Mononuclear cell (primary cell): ENCODE measurements around the gene RNF183. TPM values are rescaled to one million over a fixed set of nuclear protein-coding genes. Genes with fewer than 3 reads are reported as not detected.

Experiments used
- H3K27me3 ChIP-seq: 2 replicates; pipeline ENCODE4 v1.6.0; 2011; ENCODE audit warnings: low read length, control low read depth; ENCODE audit not compliant: insufficient read depth
- H3K4me1 ChIP-seq: 2 replicates; pipeline ENCODE4 v1.5.1; 2011; ENCODE audit warnings: mild to moderate bottlenecking, low read length, control low read depth; ENCODE audit not compliant: insufficient read depth
- H3K4me3 ChIP-seq: 2 replicates; pipeline ENCODE4 v1.5.1; 2011; ENCODE audit warnings: mild to moderate bottlenecking, low read length, moderate library complexity
- H3K9me3 ChIP-seq: 2 replicates; pipeline ENCODE4 v1.5.1; 2011; ENCODE audit warnings: low read depth, mild to moderate bottlenecking, control low read depth, low read length
- total RNA-seq: library from RNA; depleted of rRNA; stranded (reverse); fragments of >200 nt; gene quantifications from one replicate; pipeline ENCODE4 v1.2.3, GENCODE V29; 2012

Gene RNF183
- total RNA-seq = not detected

DNA sequence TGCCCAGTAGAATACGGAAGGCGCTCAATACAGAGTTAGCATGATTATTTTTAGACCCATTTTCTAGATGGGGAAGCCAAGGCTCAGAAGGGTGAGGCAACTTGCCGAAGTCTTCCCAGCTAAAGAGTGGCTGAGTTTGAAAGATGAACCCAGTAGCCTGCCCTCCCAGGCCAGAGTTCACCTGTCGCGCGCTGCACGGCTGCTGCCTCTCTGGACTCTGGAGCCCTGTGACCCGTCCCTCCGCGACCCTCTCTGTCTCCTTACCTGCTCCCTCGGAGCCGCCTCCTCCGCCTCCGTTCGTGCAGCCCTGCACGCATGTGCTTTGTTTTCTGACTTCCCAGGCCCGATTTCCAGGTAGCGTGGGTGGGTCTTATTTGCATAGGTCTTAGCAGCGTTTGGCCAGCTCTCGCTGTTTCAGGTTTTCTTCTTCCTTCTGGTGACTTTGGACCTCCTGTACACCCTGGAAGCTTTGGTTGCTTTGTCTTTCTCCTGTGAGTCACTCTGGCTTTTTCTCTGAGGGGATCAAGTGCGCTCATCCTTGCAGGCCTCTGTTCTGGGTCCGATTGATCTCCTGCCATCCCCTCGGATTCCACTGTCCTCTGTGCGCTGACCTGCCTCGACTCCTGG is at the start of gene RNF183:
TSS of gene RNF183 (minus strand) at position 585 of the 627 bp plus-strand sequence. CDS start 5,192 bp downstream, outside the sequence.
- H3K4me3 ChIP-seq = no peak within 1 kb of the TSS
- no peaks in the 10 kb centered on the region for H3K9me3 ChIP-seq
- H3K27me3 ChIP-seq = no peaks in the 10 kb centered on the region
- peaks cover 8% of the 10 kb centered on the region for H3K4me1 ChIP-seq

GRCh38 chr9:113352411-113352810 is 49.2 kb upstream of the RNF183 start:
- H3K4me1 ChIP-seq = peaks cover 22% of the 10 kb centered on the region
- no peaks in the 10 kb centered on the region for H3K9me3 ChIP-seq
- H3K4me3 ChIP-seq = no peak overlapping the region
- peaks cover 10% of the 10 kb centered on the region for H3K27me3 ChIP-seq

DNA sequence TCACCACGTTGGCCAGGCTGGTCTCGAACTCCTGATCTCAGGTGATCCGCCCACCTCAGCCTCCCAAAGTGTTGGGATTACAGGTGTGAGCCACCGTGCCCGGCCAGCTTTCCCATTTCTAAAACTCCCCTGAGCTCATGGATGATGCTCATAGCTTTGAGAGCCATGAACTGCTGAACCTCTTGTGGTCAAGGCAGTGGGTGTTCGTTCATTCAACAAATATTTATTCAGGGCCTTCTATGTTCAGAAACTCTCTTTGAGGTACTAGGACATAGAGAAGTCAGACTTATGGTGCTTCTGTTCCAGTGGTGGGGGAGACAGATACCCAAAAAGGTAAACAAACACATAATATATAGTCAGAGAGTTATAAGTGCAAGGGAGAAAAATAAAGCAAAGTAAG is 48.8 kb upstream of the RNF183 start:
- H3K27me3 ChIP-seq = peaks cover 10% of the 10 kb centered on the region
- H3K4me3 ChIP-seq = no peak overlapping the region
- H3K9me3 ChIP-seq = no peaks in the 10 kb centered on the region
- peaks cover 22% of the 10 kb centered on the region for H3K4me1 ChIP-seq

DNA sequence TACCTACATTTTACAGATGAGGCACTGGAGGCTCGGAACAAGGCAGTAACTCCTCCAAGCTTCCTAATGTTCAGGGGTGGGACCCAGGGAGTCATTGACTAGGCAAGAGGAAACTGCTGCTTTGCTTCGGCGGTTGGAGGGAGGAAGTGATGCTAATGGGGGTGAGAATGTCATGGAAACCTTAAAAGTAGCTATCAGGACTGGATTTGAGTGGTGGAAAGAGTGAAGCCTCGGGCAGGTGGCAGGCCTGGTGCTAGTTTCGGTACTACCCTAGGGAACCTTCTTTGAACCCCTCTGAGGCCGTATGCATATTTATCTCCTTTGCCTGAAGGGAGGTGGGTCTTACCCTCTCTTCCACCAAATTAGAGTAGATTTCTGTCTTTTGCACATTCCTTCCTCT is 47.8 kb upstream of the RNF183 start:
- Histone ChIP-seq H3K27me3 (peaks cover 10% of the 10 kb centered on the region), H3K4me3 (no peak overlapping the region), H3K4me1 (peaks cover 22% of the 10 kb centered on the region), H3K9me3 (no peaks in the 10 kb centered on the region)

DNA sequence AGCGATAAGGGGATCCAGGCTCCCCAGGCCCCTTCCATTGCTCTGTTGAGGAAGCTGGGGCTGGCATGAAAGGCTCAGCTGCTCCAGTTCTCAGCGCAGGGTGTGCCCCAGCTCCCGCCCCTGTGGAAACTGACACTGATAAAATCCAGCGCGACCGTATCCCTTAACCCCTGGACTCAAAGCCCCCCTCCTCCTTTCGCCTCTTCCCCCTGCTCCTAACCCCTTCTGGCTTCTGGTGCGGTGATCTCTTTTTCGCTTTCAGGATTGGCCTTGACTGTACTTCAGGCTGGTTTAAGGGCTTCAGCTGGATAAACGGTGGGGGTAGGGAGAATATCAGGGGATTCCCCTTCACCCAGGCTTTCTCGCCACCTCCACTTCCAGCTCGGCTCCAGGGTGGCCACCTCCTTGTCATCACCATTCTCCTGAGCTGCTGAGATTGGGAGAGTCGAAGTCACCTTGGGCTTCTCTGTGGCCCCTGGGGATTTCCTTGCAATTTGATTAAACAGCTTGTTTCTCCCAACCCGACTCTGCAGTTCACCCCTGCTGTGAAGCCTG is 47.0 kb upstream of the RNF183 start:
- H3K4me1 ChIP-seq = peaks cover 22% of the 10 kb centered on the region
- peak overlapping the region; percentile 37 for H3K4me3 ChIP-seq
- H3K9me3 ChIP-seq = no peaks in the 10 kb centered on the region
- peaks cover 10% of the 10 kb centered on the region for H3K27me3 ChIP-seq

DNA sequence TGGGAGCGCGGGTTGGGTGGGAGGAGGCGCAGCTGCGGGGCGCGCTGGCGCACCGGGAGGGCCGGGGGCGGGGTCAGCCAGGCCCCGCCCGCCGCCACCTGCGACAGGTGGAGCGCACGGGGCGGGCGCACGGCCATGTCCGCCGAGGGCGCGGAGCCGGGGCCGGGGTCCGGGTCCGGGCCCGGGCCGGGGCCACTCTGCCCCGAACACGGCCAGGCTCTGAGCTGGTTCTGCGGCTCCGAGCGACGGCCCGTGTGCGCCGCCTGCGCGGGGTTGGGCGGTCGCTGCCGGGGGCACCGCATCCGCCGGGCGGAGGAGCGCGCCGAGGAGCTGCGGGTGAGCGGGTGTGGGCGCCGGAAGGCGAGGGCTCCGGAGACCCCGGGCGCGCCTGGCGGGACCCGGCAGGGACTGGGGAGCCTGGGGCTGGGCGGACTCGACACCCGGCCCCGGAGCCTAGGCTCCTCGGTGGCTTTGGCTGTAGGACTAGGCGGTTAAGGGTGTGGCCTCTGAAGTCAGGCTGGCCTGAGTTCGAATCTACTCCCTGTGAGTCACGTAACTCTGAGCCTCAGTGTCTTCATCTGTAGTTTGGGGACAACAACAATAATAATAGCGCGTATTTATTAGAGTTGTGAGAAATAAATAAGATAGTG is 46.4 kb upstream of the RNF183 start, which contains the start of gene BSPRY:
TSS of gene BSPRY (plus strand) at position 97 of the 650 bp plus-strand sequence. CDS start at position 136, 39 bp downstream.
- Histone ChIP-seq H3K4me3 (peak within 1 kb of the TSS; percentile 37), H3K9me3 (no peaks in the 10 kb centered on the region), H3K27me3 (peaks cover 10% of the 10 kb centered on the region)

GRCh38 chr9:113349066-113349444 is 45.9 kb upstream of the RNF183 start:
- Histone ChIP-seq H3K4me3 (peak overlapping the region; percentile 37), H3K4me1 (peaks cover 22% of the 10 kb centered on the region), H3K9me3 (no peaks in the 10 kb centered on the region)

More for the DNA sequence above, 46.4 kb upstream of the RNF183 start, which contains the start of gene BSPRY:
- peaks cover 22% of the 10 kb centered on the region for H3K4me1 ChIP-seq

DNA sequence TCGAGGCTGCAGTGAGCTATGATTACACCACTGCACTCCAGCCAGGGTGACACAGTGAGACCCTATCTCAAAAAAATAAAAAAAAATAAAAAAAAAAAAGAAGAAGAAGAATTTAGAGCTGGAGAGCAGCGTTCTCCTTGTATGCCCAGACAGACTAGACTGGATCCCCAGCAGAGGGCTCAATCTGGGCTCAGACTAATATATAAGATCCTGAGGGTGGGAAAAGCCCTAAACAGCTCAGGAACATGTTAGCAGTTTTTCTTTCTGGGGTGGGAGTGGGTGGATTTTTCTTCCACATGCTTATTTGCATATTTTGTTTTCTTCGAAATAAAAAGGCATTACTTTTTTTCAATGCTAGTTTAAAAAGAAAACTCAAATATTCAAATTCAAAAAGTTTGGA is 45.3 kb upstream of the RNF183 start:
- no peaks in the 10 kb centered on the region for H3K9me3 ChIP-seq
- H3K4me1 ChIP-seq = peaks cover 22% of the 10 kb centered on the region
- peaks cover 10% of the 10 kb centered on the region for H3K27me3 ChIP-seq
- H3K4me3 ChIP-seq = no peak overlapping the region

More at GRCh38 chr9:113349066-113349444, 45.9 kb upstream of the RNF183 start:
- H3K27me3 ChIP-seq = peaks cover 10% of the 10 kb centered on the region

DNA sequence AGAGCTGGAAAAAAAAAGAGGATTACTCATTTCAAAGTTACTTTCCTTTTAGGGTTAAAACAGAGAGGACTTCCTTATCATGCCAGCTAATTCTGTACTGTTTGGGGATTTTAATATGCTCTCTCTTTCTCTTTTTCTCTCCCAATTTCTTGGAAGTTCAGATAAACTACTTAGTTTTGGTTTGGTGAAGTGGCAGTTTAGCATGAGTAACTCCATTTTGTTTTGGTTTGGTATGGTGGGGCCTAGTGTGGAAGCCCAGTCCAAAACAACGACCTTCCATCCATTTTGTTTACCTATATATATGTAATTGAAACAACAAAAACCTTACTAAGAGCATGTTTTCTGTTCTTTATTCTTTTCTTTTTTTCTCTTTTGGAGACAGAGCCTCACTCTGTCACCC is 42.5 kb upstream of the RNF183 start:
- Histone ChIP-seq H3K4me1 (peaks cover 16% of the 10 kb centered on the region), H3K27me3 (peaks cover 10% of the 10 kb centered on the region), H3K4me3 (no peak overlapping the region)

DNA sequence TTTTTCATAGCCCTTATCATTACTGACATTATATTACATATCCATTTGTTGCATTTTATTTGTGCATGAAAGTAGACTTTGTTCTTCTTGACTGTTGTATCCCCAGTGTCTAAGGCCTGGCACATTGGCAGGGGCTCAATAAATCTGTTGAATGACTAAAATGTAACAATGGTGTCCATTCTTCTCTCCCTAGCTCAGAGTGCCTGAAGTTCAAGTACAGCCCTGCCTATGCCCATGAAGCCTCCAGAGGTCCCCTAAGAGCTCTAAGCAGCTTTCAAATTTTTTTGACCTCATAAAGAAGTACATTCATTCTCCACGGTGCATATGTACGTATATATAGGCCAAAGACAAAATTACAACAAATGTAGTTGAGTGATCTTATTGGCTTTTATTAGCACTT is 42.0 kb upstream of the RNF183 start:
- Histone ChIP-seq H3K27me3 (peaks cover 9% of the 10 kb centered on the region), H3K4me3 (no peak overlapping the region), H3K9me3 (no peaks in the 10 kb centered on the region), H3K4me1 (peaks cover 16% of the 10 kb centered on the region)

More for the DNA sequence above, 42.5 kb upstream of the RNF183 start:
- H3K9me3 ChIP-seq = no peaks in the 10 kb centered on the region

DNA sequence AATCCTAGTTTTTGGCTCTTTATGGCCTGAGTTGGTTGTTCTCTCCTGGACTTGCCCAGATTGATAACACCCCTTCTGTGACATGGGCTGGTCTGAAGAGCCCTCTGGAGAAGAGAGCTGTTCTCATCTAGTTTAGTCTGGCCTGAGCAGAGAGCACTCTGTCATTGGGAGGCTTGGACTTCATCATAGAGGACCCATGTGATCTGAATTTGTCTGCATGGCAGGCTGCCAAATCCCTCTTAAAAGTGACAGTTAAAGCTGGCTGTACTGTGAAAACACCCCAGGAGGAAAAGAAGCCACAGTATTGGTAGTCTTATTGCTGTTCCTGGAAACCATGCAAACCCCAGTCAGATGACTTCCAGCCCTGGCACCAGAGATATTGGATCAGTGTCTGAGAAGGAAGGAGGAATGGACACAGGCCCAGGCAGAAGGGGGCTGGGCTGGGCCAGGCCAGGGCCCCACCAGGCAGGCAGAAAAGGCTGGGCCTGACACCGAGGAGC is 40.6 kb upstream of the RNF183 start:
- no peaks in the 10 kb centered on the region for H3K9me3 ChIP-seq
- no peak overlapping the region for H3K4me3 ChIP-seq
- peaks cover 14% of the 10 kb centered on the region for H3K4me1 ChIP-seq
- peaks cover under 1% of the 10 kb centered on the region for H3K27me3 ChIP-seq

GRCh38 chr9:113341712-113342410 is 38.7 kb upstream of the RNF183 start:
- no peak overlapping the region for H3K4me3 ChIP-seq
- no peaks in the 10 kb centered on the region for H3K9me3 ChIP-seq
- no peaks in the 10 kb centered on the region for H3K27me3 ChIP-seq
- peaks cover 14% of the 10 kb centered on the region for H3K4me1 ChIP-seq

DNA sequence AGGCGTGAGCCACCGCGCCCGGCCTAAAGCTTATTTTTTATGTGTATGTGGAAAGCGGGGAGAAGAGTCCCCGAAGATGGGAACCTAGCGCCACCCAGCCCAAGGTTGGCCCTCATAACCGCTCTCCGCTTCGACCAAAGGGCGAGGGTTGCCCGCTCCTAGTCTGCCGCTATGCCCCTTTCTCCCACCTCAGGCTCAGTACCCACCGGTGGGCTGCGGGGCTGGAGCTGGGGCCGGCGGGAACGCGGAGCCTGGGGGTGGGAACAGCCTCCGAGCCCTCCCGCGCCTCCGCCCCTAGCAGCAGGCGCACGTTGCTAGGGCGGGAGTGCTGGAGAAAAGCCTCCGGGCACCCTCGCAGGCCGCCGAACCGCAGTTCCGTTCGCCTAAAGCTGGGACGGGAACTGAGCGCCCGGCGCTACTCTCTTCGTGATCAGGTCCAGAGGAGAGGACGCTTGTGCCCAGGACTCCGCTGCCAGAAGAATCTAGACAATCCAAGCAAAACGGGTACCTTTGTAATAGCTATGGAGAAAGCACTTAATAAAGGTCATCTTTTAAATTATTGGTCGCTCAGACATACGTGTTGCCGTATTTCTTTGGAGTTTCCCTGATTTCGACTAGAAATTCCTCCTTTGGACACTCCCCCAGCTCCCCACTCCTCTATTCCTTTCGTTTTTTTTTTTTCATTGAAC is 37.0 kb upstream of the RNF183 start, which contains the start of gene WDR31:
TSS of gene WDR31 (minus strand) at position 265 of the 689 bp plus-strand sequence. CDS start 8,253 bp downstream, outside the sequence.
- Histone ChIP-seq H3K4me3 (peak within 1 kb of the TSS; percentile 76), H3K4me1 (peaks cover 14% of the 10 kb centered on the region), H3K27me3 (no peaks in the 10 kb centered on the region), H3K9me3 (no peaks in the 10 kb centered on the region)

GRCh38 chr9:113337714-113338113 is 34.5 kb upstream of the RNF183 start:
- Histone ChIP-seq H3K4me3 (no peak overlapping the region), H3K4me1 (peaks cover 14% of the 10 kb centered on the region), H3K27me3 (no peaks in the 10 kb centered on the region), H3K9me3 (no peaks in the 10 kb centered on the region)
